SKM-1 treated with dmso at 0.1 percent for 144 hours (cell line): ENCODE data around the gene ALK.

Source experiments
- DNase-seq: peaks from one replicate; lab custom pipeline; 2025; ENCODE audit not compliant: unreplicated experiment; lab: John Stamatoyannopoulos, UW

Gene ALK

DNA sequence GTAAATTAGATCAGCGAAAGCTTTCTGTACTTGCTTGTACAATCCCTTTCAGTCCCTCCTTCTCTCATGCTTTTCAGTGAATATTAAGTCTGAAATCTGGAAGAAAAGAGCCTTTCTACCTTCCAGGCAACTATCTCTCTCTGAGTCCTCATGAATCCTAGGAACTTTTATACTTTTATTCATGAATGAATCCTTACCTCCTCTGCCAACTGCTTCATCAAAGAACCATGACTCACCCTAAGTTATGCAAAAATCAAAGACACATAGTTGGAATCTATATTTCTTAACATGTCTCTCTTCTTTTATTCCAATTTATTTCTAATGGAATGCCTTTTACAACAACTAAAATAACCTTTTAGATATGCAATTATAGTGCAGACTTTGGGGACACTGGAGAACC lies 412.0 kb downstream of the ALK start:
- no peak for DNase-seq

DNA sequence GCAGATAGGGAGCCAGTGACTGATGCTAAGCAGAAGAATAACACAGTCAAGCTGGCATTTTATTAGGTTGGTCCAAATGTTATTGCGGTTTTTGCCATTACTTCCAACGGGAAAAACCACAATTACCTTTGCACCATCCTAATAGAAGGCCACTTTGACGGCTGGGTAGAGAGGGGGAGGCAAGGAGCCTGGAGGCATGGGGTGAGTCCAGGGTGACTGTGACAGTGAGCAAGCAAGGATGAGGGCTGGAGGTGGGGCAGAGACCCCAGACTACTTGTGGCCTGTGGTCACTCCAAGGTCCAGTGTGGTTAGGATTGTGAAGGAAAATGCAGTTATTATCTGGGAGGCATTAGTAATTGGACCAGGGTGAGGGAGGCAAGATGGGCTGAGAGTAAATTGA lies 416.6 kb downstream of the ALK start:
- no peak for DNase-seq

DNA sequence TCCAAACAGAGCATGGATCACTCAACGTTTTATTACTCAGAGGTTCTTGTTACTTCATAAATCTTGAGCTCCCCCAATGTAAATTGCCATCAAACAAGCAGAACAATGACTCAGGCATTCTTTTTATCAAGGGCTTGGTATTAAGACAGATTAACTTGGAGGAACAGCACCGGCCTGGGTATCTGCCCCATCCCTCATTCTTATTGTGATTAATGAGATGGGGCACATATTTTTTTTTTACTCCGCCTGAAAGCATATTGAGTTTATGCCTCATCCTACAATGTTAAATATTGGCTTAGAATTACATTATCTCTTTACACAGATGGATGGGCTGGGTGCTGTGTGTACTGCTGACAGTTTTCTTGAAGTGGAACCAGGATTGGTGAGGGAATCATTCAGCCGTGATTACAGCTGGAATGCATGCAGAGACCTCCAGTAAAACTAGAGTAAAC lies 418.9 kb downstream of the ALK start:
- DNase-seq: no peak

DNA sequence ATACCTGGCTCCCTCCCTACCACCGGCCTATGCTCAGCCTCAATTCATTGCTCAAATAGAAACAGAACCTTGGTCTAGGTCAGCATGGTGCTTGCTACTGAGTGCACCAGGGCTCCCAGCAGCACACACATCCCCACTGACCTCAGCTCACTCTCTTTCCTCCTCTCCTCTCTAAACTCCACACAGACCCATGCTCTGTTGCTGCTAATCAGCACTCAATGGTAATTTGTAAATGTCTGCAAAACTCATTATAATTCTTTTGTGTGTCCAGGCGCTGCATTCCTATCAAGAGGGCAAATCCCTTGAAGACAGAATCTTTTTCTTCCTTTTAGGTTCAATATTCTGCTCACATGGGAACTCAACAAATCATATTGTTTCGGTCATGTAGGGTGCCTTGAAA lies 424.0 kb downstream of the ALK start:
- no peak for DNase-seq

DNA sequence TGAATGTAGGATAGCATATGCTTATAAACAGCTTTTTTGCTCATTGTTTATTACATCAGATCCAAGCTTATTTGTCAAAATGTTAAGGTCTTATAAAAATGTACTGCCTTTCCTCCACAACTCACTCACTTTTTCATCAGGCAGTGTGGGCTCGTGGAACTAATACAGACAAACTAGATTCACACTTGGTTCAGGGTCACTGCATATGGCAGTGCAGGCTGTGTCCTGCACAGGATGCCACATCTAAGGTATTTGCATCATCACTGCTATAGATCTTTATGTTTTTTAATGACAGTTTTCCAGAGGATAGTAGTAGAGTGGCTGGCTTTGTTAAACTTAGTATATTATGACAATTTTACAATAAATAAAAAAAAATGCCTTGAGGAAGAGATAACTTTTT lies 425.2 kb downstream of the ALK start:
- no peak for DNase-seq

DNA sequence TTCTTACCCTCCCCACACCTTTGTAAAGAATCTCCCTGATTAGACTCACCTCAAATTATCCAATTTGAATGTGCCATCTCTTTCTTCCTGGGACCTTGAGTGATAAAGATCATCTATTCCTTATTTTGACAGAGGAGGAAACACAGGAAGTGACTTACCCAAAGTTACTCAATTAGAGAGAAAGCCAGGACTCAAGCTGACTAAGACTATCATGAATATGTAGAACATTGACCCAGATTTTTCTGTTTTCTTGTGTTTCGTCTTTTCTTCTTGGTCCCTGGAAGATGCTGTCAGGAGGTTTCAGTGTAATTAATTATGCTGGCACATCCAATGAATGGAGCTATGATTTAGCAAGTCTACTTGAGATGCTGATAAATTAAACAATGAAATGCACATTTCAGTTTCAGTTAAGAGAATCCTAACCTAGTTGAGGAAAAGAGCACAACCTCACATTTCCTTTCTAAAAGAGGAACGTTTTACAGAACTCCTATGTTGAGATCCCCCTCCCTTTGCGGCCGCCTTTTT lies 425.8 kb downstream of the ALK start:
- DNase-seq: no peak

DNA sequence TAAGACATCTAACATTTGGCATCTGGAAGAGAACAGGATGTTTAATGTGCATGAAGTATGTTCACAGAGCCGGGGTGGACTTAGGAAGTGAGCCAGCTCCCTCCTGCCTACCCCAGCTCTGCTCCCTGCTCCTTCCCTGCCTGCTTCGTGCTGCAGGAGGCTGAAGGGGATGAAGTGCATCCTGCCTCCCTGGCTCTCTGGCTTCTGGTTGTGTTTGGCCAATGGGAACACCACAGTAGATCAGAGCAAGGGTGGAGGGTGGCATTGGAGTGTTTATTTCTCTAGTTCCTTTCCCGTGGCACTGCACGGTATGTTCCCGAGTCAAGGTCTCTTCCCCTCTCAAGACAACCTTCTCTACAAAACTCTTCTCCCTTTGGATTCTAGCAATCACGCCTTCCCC lies 426.3 kb downstream of the ALK start:
- DNase-seq: no peak

DNA sequence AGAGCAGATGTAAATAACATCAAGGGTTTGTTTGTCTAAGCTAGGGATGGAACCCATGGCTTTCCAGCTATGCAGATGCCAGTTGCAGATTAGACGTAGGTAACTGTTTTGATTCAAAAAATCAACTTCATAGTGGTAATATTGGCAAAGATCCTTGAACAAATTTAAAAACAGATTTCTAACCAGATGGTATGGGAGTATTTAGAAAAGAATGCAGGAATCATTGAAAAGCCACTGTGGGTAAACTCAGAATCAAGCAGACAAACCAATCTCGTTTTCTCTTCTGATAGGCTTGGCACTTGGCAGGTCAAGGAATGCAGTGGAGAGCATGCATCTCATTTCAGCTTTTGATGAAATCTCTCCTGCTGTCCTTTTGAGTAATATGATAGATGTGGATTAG lies 428.7 kb downstream of the ALK start:
- DNase-seq: no peak

DNA sequence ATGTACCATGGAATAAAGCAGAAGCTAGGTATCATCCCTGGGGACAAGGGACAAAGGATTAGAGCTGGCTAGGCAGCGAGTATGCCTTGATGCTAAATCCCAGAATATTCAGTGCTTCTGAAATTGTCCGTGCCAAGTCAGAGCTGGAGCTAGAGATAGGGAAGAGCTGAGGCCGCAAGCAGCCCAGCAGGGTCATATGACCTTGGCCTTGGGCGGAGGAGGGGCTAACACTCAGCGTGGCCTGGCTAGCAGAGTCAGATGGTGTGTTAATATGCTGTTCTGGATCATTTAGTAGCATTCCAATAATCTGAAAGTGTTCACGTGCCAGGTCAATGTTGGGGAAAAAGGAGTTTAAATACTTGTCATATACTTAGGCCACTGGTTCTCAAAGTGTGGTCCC lies 431.3 kb downstream of the ALK start:
- no peak for DNase-seq

DNA sequence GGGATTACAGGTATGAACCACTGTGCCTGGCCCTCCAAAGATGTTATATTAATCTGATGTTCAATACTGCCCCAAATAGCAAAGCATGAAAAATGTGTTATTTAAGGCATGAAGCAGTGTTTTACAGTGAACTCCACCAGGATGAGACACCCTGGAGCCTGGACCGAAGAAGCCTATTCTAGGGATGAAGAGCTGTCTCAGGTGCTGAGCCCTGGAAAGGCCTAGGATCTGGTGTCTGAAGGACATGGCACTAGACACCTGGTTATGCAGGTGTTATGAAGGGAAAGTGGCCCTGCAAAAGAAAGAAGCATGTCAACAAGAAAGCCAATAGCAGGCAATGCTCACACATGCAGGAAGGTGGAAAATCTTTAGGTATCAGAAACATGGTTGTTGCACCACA lies 431.8 kb downstream of the ALK start:
- DNase-seq: no peak

DNA sequence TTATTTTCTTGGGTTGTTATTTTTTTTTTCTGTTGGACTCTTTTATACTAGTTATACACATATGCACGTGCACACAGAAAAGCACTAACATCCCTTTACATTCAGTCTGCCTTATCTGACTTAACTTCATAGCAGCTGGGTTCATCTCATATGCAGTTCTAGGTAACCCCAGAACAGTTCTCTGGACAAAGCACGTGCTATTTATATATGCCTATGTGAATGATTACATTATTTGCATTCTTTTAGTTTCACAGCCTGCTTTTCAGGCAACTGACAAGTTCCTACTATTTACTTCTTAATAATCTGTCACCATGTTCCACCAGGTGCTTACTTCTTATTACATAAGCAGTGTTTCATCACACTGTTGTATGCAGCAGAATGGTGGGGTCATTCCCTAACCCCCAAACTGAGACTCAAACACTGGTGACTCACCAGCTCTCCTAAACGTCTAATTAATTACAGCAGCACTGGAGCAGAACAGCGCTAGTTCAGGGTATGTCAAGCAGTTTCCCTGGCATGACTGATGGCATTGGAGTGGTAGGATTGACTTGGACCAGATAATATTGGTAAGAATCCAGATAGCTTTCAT lies 433.3 kb downstream of the ALK start:
- no peak for DNase-seq

DNA sequence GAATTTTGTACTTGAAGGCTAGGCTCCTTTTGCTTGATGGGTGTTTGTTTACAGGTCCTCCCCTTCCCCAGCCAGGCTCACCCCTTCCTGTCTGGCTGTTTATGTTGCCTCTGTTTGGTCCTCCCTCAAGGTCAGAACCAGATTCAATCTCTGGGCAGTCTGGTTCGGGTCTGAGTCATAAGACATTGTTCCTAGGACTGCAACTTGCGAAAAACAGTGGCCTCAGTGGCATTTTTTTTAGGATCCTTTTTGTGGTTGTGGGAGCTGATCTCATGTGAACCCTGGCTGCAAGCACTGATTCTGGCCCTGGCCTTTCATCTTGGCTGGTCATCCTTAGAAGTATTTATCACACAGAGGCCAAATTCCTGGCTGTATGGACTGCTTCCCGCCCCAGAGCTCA lies 435.8 kb downstream of the ALK start:
- no peak for DNase-seq

DNA sequence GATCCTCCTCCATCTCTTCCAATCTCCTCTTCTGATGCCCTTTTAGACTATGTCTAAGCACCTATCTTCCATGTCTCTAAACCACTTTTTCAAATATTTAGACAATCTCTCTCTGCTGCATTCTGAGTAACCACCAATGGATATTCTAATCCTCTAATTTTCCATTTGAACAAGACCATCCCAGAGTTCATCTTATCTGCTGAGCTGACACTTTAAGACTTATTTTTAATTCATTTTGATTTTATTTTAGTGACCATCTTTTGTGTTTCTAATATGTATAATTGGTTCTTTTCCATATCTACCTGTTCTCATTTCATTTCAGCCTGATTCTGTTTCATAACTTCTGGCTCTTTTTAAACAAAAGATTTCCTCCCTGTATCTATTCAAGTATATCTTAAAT lies 436.3 kb downstream of the ALK start:
- no peak for DNase-seq

DNA sequence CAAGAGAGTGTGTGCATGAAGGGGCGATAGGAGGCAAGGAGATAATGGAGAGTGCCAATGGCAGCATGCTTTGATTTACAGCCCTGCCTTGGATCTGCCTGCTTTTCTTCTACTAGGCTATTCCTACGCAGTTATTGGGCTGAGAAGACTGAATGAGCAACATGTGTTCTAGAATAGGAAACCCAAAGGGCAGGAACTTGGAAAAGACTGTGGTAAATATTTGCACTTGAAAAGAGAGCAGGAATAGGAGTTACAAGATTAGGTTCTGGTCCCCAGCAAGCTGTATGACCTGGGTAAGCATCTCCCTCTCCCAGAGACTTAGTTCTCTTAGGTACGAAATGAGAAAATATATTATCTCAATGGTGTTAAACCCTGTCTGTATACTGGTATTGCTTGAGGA lies 438.5 kb downstream of the ALK start:
- no peak for DNase-seq

DNA sequence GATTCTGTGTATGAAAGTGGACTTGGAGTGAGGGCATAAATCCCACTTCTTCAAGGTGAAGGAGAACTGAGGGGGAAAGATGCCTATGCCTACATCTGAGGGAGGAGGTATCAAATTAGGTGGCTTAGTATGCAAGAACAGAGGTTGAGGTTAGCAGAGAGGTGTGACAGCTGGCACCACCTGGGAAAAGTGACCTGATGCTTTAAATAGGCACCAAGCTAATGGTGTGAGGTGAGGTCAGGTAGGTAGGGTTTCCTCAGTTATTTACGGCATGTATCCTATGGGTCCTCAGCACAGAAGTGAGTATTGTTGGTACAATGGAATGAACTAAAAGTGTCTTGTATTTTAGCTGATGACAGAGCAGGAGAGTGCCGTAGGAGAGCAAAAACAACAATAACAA lies 439.0 kb downstream of the ALK start:
- no peak for DNase-seq

DNA sequence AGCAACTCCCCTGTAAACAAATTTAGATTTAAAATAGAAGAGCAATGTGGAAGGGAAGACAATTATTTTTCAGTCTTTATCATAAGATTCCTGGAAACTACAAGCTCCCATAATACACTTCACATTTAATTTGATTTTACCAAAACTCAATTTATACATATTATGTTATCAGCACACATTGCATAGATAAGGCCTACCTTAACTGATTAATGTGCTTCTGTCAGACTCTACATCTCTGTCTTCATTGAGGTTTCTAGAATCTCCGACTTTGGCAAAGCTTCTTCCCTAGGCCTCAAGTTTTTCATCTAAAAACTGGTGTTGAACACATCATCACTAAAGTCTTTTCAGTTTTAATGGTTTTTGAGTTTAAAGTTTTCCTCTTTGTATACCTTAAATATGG lies 440.1 kb downstream of the ALK start:
- no peak for DNase-seq

DNA sequence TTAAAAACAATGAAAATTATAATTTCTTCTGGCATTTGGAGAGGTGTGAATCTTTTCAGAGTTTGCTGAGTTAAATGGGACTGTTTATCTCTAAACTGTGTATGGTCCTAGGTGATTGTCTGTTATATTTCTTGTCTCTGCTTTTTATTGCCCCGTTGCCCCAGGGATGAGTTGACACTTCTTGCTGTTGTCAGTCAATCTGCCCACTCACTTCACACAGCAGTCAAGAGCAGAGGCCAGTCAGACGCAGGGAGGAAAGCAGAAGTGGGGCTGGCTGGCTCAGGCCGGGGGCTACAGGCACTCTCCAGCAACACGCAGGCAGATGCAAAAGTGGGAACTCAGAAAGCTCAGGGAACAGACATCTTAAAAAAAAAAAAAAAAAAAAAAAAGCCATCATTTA lies 441.0 kb downstream of the ALK start:
- DNase-seq: peak; percentile 6

DNA sequence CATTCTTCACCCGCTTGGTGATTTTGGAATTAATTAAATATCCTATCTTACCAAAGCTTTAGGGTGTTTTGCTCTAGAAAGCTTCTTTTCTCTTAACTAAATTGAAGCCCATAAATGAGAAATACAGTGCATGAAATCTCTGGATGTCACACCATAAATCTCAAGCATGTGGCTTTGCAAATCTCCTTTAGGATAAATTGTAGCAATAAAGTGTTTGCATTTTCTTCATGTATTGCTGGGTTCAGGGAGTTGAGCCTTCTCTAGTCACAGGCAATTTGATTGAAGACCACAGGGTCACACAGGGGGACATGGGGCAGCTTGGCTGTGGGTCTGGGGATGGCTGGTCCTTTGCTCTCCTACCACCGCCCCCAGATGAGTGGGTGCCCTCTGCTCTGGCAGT lies 442.0 kb downstream of the ALK start:
- no peak for DNase-seq

DNA sequence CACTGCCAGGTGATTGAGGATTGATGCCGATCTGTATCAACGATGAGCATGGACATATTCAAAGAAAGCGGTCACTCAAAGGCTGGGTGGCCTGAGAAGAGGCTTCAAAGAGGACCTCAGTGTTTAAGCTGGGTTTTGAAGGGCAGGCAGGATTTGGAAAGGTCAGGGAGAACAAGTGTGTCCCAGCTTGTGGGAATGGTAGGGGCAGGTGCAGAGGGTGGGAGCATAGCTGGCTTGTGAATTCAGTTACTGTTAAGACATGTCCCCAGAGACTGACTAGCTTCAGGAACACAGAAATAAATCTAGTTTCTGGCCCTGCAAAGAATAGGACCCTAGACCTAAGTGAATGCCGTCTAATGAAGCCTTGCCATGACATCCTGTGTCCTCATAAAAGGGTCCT lies 442.7 kb downstream of the ALK start:
- DNase-seq: no peak

DNA sequence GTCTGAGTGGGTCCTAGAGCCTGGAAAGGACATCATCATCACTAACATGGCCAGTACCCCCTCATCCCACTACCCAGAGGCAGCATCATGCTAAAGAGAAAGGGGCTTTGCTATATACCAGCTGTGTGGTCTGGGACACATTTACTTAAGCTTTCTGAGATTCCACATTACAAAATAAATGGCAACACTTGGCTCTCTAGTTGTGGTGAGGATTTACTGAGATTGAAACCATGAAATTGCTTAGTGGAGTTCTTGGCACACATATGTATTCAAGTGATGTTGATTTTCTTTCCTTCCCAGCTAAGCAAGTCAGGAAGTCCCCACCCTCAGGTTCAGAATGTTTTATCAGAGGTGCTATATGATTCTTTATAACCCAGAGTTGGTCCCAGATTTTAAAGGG lies 444.2 kb downstream of the ALK start:
- DNase-seq: no peak

DNA sequence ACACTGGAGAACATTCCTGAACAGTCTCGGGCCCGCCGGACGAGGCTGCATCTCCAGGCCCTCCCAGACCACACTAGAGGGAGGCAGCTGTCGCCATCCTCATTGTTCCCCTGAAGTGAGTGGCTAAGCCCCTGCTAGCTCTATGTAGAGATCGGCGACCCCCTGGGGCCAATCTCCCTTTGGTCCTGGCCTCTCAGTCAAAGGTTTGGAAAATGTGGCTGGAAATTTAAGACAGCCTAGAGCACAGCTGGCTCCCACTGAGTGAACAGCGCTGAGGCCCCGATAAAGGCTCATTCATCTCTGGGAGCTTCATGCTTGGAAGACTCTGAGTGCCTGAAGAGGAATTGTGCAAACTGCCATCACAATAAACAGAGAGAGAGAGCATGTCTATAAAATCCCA lies 445.9 kb downstream of the ALK start:
- DNase-seq: no peak

DNA sequence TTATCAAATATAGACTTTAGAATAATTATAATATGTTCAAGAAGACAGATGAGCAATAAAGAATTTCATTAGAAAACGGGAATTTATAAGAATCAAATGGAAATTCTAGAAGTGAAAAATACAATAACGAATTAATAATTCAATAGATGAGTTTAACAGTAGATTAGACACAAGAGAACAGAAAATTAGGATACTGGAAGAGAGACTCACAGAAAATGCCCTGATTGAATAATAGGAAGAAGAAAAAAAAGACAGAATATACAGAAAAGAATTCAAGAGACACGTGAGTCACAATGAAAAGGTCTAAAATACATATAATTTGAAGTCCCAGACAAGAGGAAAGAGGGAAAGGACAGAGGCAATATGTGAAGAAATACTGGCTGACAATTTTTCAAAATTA lies 451.4 kb downstream of the ALK start:
- no peak for DNase-seq

DNA sequence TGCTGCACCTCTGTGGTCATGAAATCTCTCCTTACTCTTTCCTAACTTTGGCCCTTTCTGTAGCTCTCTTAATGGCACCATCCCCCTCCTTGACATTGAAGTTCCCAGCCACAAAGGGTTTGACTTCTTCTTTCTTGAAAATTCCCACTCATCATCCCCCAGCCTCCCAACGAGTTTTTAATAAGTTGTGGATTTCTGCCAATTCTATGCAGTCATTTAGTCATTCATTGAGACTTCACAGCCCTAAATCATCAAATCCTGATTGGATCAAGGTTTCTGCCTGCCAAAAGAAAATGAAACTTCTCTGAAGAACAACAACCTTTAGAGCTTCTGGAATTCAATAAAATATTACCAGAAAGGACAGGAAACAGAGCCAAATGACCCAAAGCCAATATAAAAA lies 451.9 kb downstream of the ALK start:
- no peak for DNase-seq
